HG03575 (cell line): ENCODE measurements around the gene P2RY2.

Source experiments
- ATAC-seq: cut with Tn5 transposase; IDR thresholded peaks from one replicate; pipeline ENCODE4 v1.9.1; 2021; ENCODE audit not compliant: unreplicated experiment, insufficient number of reproducible peaks, low FRiP score; ENCODE audit errors: extremely low read depth

The P2RY2 gene

DNA sequence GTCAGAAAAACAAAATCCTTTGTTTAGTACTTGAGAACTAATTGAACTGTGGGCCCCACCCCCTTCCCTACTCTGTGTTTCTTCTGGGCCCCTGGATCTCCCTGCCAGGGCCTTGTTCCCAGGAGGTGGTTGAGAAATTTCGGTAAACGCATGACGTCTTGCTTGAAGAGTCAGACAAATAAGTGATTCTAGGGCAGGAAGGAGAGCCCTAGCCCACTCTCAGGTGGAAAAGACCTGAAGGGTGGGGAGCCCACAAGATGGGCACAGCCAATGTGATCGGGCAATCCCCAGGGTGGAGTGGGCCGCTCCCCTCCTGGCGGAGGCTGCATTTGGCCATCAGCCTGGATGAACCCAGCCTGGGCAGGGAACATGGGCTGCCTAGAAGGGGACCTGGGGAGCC, 16.8 kb upstream of the P2RY2 start:
- no peak for ATAC-seq

GRCh38 chr11:73201888-73202780, 15.9 kb upstream of the P2RY2 start:
- ATAC-seq, result no peak

DNA sequence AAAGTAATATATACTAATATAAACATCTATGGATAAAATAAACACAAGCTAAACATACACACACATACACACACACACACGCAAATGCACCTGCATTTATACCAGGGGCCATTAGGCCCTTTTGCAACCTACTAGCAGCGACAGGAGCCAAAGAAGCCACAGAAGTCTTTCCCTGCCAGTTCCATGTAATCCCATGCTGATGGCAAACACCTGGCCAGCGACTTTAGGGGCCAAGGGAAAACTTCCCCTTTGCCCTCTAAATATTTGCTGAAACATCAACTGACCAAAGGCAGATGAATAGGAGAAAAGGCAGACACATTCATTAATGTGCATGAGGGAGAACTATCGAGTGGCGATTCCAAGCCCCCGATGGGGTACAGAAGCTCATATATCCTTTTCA, 14.8 kb upstream of the P2RY2 start:
- ATAC-seq, result no peak

DNA sequence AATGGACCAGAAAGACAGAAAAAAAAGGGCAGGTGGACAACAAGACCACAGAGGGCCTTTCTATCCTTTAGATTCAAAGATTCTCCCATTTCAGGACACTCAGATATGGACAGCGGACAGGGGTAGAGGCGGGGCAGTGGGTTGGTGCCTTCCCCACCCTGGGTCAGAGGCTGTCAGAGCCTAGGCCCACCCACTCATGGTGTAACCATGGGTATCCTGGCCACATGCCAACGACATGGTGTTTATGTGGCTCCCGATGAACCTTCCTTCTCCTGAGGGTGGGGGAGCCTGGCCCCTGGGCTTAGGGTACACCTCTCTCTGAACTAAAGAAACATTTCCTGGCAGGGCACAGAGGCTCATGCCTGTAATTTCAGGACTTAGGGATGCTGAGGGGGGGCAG, 14.3 kb upstream of the P2RY2 start:
- no peak for ATAC-seq

DNA sequence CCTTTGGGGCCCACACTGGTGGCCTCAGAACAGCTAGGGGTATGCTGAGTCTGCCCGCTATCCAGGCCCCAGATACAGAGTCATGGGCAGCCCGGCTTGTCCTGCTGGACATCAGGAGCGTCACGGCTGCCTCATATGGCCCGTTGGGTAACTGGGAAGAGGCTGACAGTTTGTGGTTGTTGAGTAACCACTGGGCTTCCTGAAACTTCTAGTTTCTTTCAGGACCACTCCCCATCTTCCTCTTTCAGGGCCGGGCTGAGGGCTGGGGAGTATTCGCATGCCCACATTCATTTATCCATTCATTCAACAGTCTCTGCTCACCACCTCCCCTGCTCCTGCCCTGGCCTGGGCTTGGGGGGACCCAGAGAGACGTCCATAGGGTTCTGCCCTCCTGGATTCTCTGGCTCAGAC, 13.4 kb upstream of the P2RY2 start:
- ATAC-seq, result no peak

- ATAC-seq, result no peak
These were observed 12.3 kb upstream of the P2RY2 start for GRCh38 chr11:73205661-73206343.

- ATAC-seq, result no peak
These were observed 11.3 kb upstream of the P2RY2 start for GRCh38 chr11:73206801-73207200.

DNA sequence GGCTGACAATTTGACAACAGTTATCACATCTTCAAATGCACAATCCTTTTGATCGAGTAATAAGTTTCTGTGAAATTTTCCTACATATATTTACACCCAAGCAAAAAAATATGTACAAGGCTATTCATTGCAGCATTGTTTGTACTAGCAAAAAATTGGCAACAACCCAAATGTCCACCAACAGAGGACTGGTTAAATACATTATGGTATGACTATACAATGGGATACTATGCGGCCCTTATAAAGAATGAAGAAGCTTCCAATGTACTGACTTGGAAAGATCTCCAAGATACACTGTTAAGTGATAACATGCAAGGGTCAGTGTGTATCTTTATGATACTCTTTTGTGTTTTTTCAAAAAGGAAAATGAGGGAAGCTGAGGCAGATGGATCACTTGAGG, 8.2 kb upstream of the P2RY2 start:
- ATAC-seq, result no peak

GRCh38 chr11:73210916-73211667, 7.0 kb upstream of the P2RY2 start:
- ATAC-seq, result no peak

- no peak for ATAC-seq
These were observed 4.6 kb upstream of the P2RY2 start for GRCh38 chr11:73213196-73214143.

GRCh38 chr11:73215191-73216134, 2.6 kb upstream of the P2RY2 start:
- no peak for ATAC-seq

- ATAC-seq, result no peak
These were observed 1.6 kb upstream of the P2RY2 start for GRCh38 chr11:73216465-73216864.

DNA sequence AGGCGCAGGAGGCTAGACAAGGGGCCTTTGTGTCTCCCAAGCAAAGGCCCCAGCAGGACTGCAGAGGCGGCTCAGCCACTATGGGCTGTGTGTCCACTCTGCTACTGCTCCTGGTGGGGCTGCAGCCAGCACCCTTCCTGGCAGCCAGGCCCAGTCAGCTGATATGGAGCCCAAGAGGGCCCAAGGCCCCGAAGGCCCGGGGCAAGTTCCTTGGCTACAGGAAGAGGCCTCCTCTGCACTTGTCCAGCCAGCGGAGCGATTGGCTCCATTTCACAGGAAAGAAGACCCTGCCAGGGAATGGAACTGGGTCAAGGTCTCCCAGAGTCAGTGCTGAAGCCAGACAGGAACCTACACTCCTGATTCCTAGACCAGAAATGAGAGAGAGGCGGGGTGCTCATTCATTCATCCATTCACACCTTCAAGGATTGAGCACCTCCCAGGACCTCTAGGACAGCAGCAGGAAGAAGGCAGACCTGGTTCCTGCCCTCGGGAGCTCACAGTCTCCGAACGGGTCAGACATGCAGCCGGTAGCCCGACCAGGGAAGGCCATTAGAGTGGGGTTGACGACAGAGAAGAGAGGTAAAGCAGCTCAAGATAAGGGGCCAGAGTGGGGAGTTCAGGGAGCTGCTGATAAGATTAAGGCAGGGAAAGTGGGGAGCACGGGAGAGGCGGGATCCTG, 811 bp upstream of the P2RY2 start:
- ATAC-seq, result no peak

DNA sequence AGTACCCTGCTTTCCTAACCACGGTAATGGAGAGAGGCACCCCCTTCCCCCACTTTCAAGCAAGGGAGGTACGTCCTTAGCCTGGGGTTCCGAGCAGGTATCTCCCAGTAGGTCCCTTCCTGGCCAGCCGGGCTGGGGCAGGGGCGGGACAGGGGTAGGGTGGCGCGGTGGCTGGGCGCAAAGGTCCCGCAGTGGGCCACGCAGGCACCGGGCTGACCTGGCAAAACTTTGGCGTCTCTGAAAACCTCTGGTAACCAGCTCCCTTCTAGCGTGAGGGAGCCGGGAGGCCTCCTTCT, 323 bp upstream of the P2RY2 start:
- no peak for ATAC-seq

- no peak for ATAC-seq
These were observed 742 bp downstream of the P2RY2 start for GRCh38 chr11:73218830-73219215.

- ATAC-seq, result no peak
These were observed 1.6 kb downstream of the P2RY2 start for GRCh38 chr11:73219396-73220285.

GRCh38 chr11:73221451-73221850, 3.4 kb downstream of the P2RY2 start:
- no peak for ATAC-seq
